ENCODE measurements around the gene TFPT.

GRCh38 chr19:54165222-54165621, 49.8 kb upstream of the TFPT start:
- TF ChIP-seq POLR2A (IDR thresholded peaks at IDR 0.05) = no peak
- TF ChIP-seq CTCF (IDR thresholded peaks at IDR 0.05 in 4 of 5, conservative IDR thresholded peaks at IDR 0.05 in 1 of 5) = no peak

Data from gastrocnemius medialis (tissue), 4 donors.